MM.1S (cell line): Measurements from ENCODE around the gene RAB12.

Source experiments
- DNase-seq: peaks from one replicate; pipeline ENCODE4 v3.0.0-alpha.2; 2015
- H2AFZ ChIP-seq: fragments of 300-600 bp; sonication (generic); 2 replicates; pipeline ENCODE4 v1.6.0; 2016; ENCODE audit warnings: antibody characterized with exemption, low read length
- H3F3A ChIP-seq: fragments of 300-600 bp; sonication (generic); 2 replicates; pipeline ENCODE4 v1.6.1; 2016; ENCODE audit warnings: mild to moderate bottlenecking, antibody characterized with exemption, low read length, moderate library complexity, mixed read lengths; ENCODE audit not compliant: insufficient read depth
- H3K27ac ChIP-seq: fragments of 300-600 bp; sonication (generic); 2 replicates; pipeline ENCODE4 v1.5.1; 2016; ENCODE audit warnings: mild to moderate bottlenecking, low read length
- H3K27me3 ChIP-seq: fragments of 300-600 bp; sonication (generic); replicated peaks from 2 replicates; pipeline ENCODE4 v1.6.0; 2016; ENCODE audit warnings: low read length; ENCODE audit not compliant: insufficient read depth
- H3K36me3 ChIP-seq: fragments of 300-600 bp; sonication (generic); replicated peaks from 2 replicates; pipeline ENCODE4 v1.6.1; 2016; ENCODE audit warnings: mild to moderate bottlenecking, low read length, mixed read lengths; ENCODE audit not compliant: insufficient read depth
- H3K4me1 ChIP-seq: fragments of 300-600 bp; sonication (generic); 2 replicates; pipeline ENCODE4 v1.6.1; 2016; ENCODE audit warnings: low read length, mixed read lengths
- H3K4me2 ChIP-seq: fragments of 300-600 bp; sonication (generic); 2 replicates; pipeline ENCODE4 v1.6.0; 2016; ENCODE audit warnings: low read depth, low read length
- H3K4me3 ChIP-seq: fragments of 300-600 bp; sonication (generic); 2 replicates; pipeline ENCODE4 v1.5.1; 2016; ENCODE audit warnings: low read length, mixed read lengths
- H3K79me2 ChIP-seq: fragments of 300-600 bp; sonication (generic); 2 replicates; pipeline ENCODE4 v1.6.1; 2016; ENCODE audit warnings: mixed run types, low read length, mixed read lengths
- H3K9ac ChIP-seq: fragments of 300-600 bp; sonication (generic); 2 replicates; pipeline ENCODE4 v1.6.1; 2016; ENCODE audit warnings: low read length, mixed read lengths
- H3K9me2 ChIP-seq: fragments of 300-600 bp; sonication (generic); replicated peaks from 2 replicates; pipeline ENCODE4 v1.6.1; 2016; ENCODE audit warnings: mild to moderate bottlenecking, low read length, mixed read lengths; ENCODE audit not compliant: insufficient read depth
- H3K9me3 ChIP-seq: fragments of 300-600 bp; sonication (generic); replicated peaks from 2 replicates; pipeline ENCODE4 v1.6.1; 2016; ENCODE audit warnings: mild to moderate bottlenecking, low read length, mixed read lengths; ENCODE audit not compliant: insufficient read depth
- H4K20me1 ChIP-seq: fragments of 300-600 bp; sonication (generic); 2 replicates; pipeline ENCODE4 v1.6.1; 2016; ENCODE audit warnings: mild to moderate bottlenecking, low read length, moderate library complexity, mixed read lengths; ENCODE audit not compliant: insufficient read depth
- CTCF ChIP-seq: fragments of 300-600 bp; sonication (generic); IDR thresholded peaks from 2 replicates; pipeline ENCODE4 v1.5.1; 2016; ENCODE audit warnings: antibody characterized with exemption, low read length, mixed read lengths
- EZH2 ChIP-seq: fragments of 300-600 bp; sonication (generic); optimal IDR thresholded peaks from 2 replicates; pipeline ENCODE3; 2017; ENCODE audit warnings: low read depth, mild to moderate bottlenecking, antibody characterized with exemption, low read length, mixed read lengths
- EZH2phosphoT487 ChIP-seq: fragments of 300-600 bp; sonication (generic); IDR thresholded peaks from 2 replicates; pipeline ENCODE4 v1.6.1; 2018; ENCODE audit warnings: antibody characterized with exemption, low read length

RAB12 gene

GRCh38 chr18:8623549-8624106, 14.4 kb downstream of the RAB12 start:
- Histone ChIP-seq H2AFZ (no peak overlapping the region), H3K9ac (no peak overlapping the region)

GRCh38 chr18:8625461-8626092, 16.3 kb downstream of the RAB12 start:
- Histone ChIP-seq H3K4me2 (no peak overlapping the region), H3K4me3 (no peak overlapping the region), H3K79me2 (peaks cover 90% of the 10 kb centered on the region), H3K4me1 (peaks cover 11% of the 10 kb centered on the region), H3K27me3 (no peaks in the 10 kb centered on the region), H3K9ac (no peak overlapping the region), H3K36me3 (peaks cover 7% of the 10 kb centered on the region), H3K27ac (no peak overlapping the region), H2AFZ (no peak overlapping the region), H3F3A (peaks cover 5% of the 10 kb centered on the region; the same call in 1 of the 2 replicates), H3K9me2 (no peaks in the 10 kb centered on the region), H4K20me1 (no peaks in the 10 kb centered on the region), H3K9me3 (no peaks in the 10 kb centered on the region)
- TF ChIP-seq EZH2 (no peak), CTCF (no peak), EZH2phosphoT487 (no peak)
- no peak for DNase-seq

More at GRCh38 chr18:8623549-8624106, 14.4 kb downstream of the RAB12 start:
- H3F3A ChIP-seq: peaks cover 5% of the 10 kb centered on the region; the same call in 1 of the 2 replicates
- H3K9me2 ChIP-seq: no peaks in the 10 kb centered on the region
- peak overlapping the region; percentile 38 for H3K4me3 ChIP-seq
- no peaks in the 10 kb centered on the region for H3K27me3 ChIP-seq
- no peaks in the 10 kb centered on the region for H3K9me3 ChIP-seq
- peaks cover 11% of the 10 kb centered on the region for H3K4me1 ChIP-seq
- H3K4me2 ChIP-seq: peak overlapping the region; percentile 71
- TF ChIP-seq EZH2: no peak
- H3K27ac ChIP-seq: peak overlapping the region; percentile 53; the same call in 1 of the 2 replicates
- no peaks in the 10 kb centered on the region for H4K20me1 ChIP-seq
- peaks cover 92% of the 10 kb centered on the region for H3K79me2 ChIP-seq
- DNase-seq: peak; percentile 70
- H3K36me3 ChIP-seq: peaks cover 10% of the 10 kb centered on the region

- no peak for DNase-seq
- Histone ChIP-seq H3K27ac (no peak overlapping the region), H3K79me2 (peaks cover 89% of the 10 kb centered on the region), H3K27me3 (no peaks in the 10 kb centered on the region), H3F3A (peaks cover 5% of the 10 kb centered on the region; the same call in 1 of the 2 replicates), H3K9ac (no peak overlapping the region), H2AFZ (no peak overlapping the region), H3K9me2 (no peaks in the 10 kb centered on the region), H3K4me1 (peaks cover 11% of the 10 kb centered on the region), H3K36me3 (peaks cover 7% of the 10 kb centered on the region), H4K20me1 (no peaks in the 10 kb centered on the region), H3K4me3 (no peak overlapping the region), H3K9me3 (no peaks in the 10 kb centered on the region), H3K4me2 (no peak overlapping the region)
- TF ChIP-seq EZH2phosphoT487: no peak
- no peak for TF ChIP-seq EZH2
- no peak for TF ChIP-seq CTCF
Observed at GRCh38 chr18:8626414-8627106, 17.3 kb downstream of the RAB12 start.
